Adipose tissue (tissue), 3 donors: Measurements from ENCODE around the gene ELFN2. TPM values are rescaled to one million over a fixed set of nuclear protein-coding genes. Genes with fewer than 3 reads are reported as not detected.

Experiments
- H3K27ac ChIP-seq: one replicate; pipeline ENCODE4 v1.5.1; 2013; ENCODE audit warnings: low read depth, low read length
- WGBS, 3 donors: extraction: QIAGEN DNeasy Blood & Tissue Kit; methylation state at CpG; one replicate each; pipeline ENCODE4 v1.1.7; 2013; 5-methylcytosine and 5-hydroxymethylcytosine counted together
- polyA plus RNA-seq, 3 donors: library from polyadenylated mRNA; stranded (reverse); fragments of 200-250 nt; gene quantifications; one replicate each; pipeline ENCODE4 v1.2.3, GENCODE V29; 2013
- donor health status: healthy with polysubstance abuse.
- donor health status: Bipolar disorder and iron deficiency.
- donor health status: healthy.

ELFN2 gene
- polyA plus RNA-seq, 3 donors = 0.03 to 0.29 (median 0.11) TPM

DNA sequence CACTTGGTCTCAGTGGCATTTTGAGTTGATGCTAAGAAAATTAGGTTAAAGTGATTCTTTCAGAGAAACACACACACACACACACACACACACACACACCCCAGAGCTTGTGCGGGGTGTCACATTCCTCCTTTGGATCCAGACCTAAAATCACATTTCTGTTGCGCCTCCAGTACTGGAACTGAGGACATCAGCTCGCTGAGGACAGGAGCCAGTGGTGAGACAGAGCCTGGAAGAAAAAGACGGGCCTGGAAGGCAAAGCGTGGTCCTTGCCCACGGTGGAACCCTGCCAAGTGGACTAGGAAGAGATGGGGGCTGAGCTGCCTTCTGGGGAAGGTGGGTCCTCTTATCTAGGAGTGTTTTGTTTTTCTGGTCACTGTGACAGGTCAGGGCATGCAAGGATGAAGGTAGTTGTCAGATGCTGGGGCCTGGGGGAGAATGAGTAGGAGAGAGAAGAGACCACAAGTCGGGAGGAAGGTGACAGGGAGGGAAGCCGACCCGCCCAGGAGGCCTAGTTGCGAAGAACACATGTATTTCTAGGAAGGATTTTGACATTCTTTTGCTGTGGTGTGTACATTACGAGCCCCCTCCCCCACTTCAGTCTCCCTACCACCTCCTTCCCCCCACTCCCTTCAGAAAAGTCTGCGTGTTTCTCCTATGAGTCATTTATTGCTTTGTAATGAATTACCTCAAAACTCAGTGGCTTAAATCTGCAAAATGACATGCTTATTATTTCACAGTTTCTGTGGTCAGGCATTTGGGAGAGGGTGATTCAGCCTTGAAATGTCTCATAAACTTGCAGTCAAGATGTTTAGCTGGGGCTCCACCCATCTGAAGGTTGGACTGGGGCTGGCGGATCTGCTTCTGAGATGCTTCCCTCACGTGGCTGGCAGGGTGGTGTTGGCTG, 4.8 kb upstream of the ELFN2 start:
- H3K27ac ChIP-seq = no peak overlapping the region
- 68 to 77% (median 71%) methylated on average over 14 of the region's 14 CpGs for WGBS, 3 donors

DNA sequence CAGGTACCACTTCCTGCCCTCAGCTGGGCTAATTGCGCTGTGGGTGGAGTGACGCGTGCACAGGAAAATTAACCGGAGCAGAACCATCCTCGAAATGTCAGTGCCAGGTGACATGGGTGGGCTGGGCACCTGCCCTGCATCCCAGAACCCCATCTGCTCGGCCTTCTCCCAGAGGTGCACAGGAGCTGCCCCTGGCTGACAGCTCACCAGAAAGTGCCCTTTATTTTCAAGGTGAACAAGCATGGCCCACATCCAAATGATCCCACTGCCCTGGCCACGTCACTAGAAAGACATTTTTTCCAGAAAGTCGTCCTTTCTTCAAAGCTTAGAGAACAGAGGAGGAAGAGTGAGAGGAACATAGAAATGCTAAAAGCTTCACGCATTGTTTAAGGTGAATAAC, 4.1 kb upstream of the ELFN2 start:
- H3K27ac ChIP-seq = no peak overlapping the region
- 70 to 86% (median 83%) methylated on average over 9 of the region's 9 CpGs for WGBS, 3 donors

GRCh38 chr22:37430941-37431340, 3.7 kb upstream of the ELFN2 start:
- WGBS, 3 donors = 59 to 78% (median 75%) methylated on average over 6 of the region's 6 CpGs
- H3K27ac ChIP-seq = no peak overlapping the region

DNA sequence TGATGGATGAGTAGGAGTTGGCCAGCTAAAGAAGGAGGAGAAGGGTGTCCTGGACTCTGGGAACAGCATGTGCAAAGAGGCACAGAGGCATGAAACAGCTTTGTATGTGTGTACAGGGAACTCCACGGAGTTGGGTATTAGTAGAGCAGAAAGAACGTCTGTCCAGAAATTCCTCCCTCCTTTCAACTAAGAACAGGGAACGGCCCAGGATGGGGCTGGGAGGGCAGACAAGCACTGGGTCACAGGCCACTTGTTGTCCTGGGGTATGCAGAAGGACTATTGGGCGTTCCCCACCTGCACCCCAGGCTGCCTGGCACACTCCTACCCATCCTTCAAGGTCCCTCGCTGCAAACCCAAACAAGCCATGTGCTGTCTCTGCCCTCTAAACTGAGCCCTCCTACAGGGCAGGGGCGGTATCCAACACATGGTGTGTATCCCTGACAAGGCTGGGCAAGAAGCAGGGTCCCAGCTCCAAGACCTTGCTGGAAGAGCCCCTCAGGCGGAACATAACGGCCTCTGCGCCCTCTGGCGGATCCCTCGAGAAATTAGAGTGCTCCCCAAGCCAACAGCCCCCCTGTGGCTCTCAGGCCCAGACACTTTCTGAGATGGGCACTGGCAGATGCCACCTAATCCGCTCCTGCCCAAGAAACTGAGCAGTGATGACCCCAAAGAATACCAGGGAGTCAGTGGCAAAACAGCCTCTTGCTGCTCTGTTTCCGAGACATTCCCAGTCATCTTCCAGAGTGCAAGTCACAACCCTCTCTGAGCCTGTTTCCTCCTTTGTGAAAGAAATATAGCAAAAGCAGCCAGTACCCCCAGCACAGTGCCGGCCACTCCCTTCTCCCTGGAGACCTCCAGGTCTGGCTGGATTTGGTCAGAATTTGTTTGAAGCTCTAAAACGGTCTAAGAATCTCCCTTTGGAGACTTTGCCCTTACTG, 1.6 kb upstream of the ELFN2 start:
- H3K27ac ChIP-seq = no peak overlapping the region
- WGBS, 3 donors = 24 to 29% (median 27%) methylated on average over 15 of the region's 15 CpGs

DNA sequence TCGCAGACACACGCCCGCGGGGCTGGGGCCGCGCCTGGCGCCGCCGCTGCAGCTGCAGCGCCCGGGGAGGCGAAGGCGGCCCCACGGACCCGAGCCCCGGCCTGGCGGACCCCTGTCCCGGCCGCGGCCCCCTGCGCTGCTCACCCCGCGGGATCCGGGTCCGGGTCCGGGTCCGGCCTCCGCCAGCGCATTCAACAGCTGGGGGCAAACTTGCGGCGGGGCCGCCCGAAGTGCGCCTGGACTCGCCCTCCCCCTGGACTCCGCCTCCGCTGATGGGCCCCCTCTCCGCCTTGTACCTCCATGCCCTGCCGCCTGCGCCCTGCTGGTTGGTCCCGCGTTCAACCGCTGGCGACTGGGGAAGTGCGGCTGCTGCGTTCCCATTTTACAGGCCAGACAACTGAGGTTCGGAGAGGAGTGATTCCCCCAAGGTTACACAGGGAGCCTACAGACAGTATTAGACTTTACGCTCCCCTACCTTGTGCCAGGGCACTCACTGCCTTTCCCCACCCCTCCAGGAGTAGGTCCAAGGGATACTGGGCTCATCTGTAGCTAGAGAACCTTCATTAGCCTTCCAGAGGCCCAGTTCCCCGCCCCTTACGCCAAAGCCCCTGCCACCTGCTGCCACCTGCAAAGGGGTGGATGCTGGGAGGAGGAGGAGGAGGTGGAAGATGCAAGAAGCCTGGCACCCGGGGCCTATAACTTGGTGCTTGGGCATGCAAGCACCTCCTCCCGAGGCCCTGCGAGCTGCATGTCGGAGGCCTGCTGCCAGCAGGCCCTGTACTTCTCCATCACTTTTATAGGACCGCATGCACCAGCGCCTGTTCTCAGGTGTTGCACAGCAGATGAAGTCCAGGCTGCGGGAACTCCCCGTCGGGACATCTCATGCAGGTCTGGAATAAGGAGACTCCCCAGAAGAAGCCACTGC, 694 bp upstream of the ELFN2 start:
- no peak overlapping the region for H3K27ac ChIP-seq
- 16 to 23% (median 18%) methylated on average over 48 to 58 of the region's 59 CpGs for WGBS, 3 donors

DNA sequence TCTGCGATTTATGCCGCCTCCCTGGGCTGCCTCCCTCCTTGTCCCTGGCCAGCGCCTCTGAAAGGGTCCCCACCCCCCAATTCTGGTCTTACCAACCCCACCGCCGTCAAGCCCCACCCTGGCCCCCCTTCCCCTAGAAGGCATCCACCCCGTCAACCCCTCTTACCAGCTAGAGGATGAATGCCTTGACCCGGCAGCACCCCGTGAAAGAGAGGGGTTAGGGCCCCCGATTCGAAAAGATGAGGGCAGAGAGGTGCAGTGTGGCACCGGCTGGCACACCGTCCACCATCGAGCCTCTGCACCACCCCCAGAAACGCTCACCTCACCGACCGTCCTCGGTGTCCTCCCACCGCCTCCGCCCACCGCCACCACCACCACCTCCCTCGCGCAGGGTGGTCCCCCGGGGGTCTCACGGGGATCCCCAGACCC, 559 bp downstream of the ELFN2 start:
- WGBS, 3 donors = 2 to 6% (median 2%) methylated on average over 24 of the region's 24 CpGs
- H3K27ac ChIP-seq = no peak overlapping the region

DNA sequence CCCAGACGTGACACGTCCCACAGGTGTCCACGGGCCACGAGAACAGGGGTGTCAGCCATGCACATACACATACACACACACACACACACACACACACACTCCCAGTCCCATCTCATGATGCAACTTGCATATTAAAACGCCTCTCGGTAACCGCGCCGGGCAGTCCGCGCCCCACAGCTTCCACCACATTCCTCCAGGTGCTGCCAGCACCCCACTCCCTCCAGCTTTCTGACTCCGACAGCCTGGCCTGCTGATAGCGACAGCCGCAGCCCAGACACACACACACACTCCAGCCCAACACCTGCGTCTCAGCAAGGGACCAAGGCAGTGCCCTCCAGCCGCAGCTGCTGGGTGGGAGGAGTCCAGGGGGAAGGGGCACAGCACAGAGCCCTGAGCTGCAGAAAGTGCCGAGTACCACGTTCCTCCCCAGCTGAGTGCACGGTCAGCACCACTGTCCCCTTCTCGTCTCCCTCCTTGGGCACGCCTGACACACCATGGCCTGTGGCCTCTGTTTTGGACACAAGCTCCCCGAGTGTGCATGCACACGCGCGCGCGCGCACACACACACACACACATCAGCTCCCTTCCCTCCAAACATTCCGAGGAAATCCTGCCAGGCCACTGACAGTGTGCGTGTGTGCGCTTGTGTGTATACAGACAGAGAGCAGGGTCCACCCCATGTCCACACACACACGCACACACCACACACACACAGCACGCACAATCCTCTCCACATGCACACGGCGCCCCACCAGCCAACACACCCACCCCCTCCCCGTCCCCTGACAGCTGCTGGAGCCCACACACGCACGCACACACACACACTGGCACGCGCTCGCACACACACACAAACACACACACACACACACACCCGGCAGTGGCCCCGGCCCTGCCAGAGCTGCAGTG, 1.2 kb downstream of the ELFN2 start:
- 17 to 31% (median 26%) methylated on average over 43 of the region's 43 CpGs for WGBS, 3 donors

GRCh38 chr22:37425369-37425768, 1.9 kb downstream of the ELFN2 start:
- no peak overlapping the region for H3K27ac ChIP-seq
- 79 to 83% (median 81%) methylated on average over 11 of the region's 11 CpGs for WGBS, 3 donors

More for the DNA sequence above, 1.2 kb downstream of the ELFN2 start:
- H3K27ac ChIP-seq = no peak overlapping the region

GRCh38 chr22:37423283-37423682, 4.0 kb downstream of the ELFN2 start:
- WGBS, 3 donors = 87 to 94% (median 91%) methylated on average over 8 of the region's 8 CpGs
- no peak overlapping the region for H3K27ac ChIP-seq

- 71 to 86% (median 81%) methylated on average over 9 of the region's 9 CpGs for WGBS, 3 donors
- H3K27ac ChIP-seq = no peak overlapping the region
These were observed 5.8 kb downstream of the ELFN2 start for GRCh38 chr22:37421468-37421877.

GRCh38 chr22:37420686-37421467, 6.4 kb downstream of the ELFN2 start:
- WGBS, 3 donors = 29 to 34% (median 32%) methylated on average over 18 of the region's 18 CpGs

GRCh38 chr22:37419969-37420685, 7.2 kb downstream of the ELFN2 start:
- no peak overlapping the region for H3K27ac ChIP-seq
- 1 to 2% (median 1%) methylated on average over 48 to 69 of the region's 70 CpGs for WGBS, 3 donors

More at GRCh38 chr22:37420686-37421467, 6.4 kb downstream of the ELFN2 start:
- no peak overlapping the region for H3K27ac ChIP-seq

DNA sequence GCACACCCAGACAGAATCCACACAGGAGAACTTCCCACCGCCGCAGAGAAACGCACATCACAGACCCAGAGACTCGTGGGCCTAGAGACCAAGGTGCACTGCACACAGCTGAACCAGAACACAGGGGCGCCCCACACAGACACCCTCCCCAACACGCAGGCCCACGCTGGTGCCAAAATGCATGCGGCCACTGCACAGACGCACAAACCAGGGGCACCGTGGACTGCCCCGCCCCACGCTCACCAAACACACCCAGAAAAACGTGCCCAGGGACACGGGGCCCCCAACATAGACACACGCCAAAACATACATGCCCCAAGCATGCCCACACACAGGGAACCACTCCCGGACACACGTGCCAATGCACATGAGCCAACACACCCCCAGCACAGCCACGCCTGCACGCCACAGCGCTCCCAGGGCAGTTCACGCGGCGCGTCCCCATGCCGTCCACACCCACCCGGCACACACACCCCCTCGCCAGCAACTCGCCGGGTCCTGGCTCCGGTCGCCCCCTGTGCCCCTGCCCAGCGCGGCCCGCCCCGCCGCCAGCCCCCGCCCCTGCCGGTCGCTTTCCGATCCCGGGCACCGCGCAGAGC, 7.8 kb downstream of the ELFN2 start:
- 11 to 34% (median 15%) methylated on average over 29 to 43 of the region's 43 CpGs for WGBS, 3 donors
- no peak overlapping the region for H3K27ac ChIP-seq

DNA sequence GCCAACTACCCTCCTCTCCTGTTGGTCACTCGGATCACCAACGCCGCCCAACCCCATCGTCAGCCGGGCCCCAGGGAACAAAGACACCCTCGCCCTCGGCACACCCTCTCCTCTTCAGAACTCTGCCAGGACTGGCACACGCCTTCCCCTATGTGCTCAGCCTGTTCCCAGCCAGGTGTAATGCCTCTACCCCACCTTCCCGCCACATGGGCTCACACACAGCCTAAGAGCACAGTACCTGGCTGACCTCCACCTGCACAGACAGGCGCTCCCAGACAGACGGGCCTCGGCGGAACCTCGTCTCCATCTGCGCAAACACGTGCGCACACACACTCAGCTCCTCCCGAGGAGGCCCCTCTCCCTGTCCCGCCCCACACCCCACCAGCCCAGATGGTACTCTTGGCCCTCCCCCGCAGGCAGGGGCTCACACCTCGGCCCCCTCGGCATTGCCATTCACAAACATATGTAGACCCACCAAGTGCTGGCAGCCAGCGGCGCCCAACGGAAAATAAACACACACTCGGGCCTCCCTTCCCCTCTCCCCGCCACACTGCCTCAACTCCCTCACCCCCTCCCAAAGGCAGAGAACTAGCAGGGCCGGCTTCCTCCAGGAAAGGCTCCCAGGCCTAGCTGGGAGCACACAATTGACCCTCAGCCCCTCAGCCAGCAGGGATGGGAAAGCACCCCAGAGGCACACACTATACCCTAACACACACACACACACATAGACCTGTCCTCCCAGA, 8.5 kb downstream of the ELFN2 start:
- WGBS, 3 donors = 48 to 63% (median 55%) methylated on average over 27 to 28 of the region's 28 CpGs
- no peak overlapping the region for H3K27ac ChIP-seq
